ENCODE data around the gene TAGLN. TPM values are rescaled to one million over a fixed set of nuclear protein-coding genes. Genes with fewer than 3 reads are reported as not detected.

The TAGLN gene
- total RNA-seq, 2 experiments from 2014 or later = 8.4 to 9.5 TPM

DNA sequence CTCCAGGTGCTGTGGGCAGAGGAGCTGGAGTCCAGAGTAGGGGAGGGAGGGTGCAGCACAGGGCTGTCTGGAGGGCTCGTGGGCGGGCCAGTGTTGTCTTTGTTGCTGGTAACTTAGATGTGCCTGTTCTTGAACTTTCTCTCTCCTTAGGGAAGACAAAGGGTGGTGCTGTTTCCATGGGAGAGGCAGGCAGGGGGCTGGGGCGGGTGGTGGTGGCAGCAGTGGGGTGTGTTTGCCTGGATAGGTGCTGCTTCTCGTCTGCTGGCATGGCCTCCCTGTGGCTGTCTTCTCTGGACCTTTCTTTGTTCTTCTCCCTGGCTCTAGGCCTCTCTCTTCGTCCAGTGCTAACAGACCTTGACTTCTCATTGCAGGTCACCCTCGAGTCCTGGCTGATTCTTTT lies 12.2 kb upstream of the TAGLN start:
- Histone ChIP-seq H3K4me1 (ENCODE audit: insufficient read depth, low read length) (peaks cover 2% of the 10 kb centered on the region), H3K27me3 (ENCODE audit: control insufficient read depth in 1 of 2, insufficient read depth in 2 of 2, low read length in 2 of 2) (no peaks in the 10 kb centered on the region), H3K36me3 (ENCODE audit: insufficient read depth, low read length) (peaks cover 46% of the 10 kb centered on the region), H3K4me3 (ENCODE audit: low read length) (no peak overlapping the region), H3K9me3 (ENCODE audit: control insufficient read depth in 1 of 2, insufficient read depth in 1 of 2, low read length in 2 of 2) (no peaks in the 10 kb centered on the region), H3K27ac (ENCODE audit: low read depth in 1 of 2, low read length in 2 of 2) (no peak overlapping the region)
- intact Hi-C loops (cut with DNase I, micrococcal nuclease) = no loop called here
- ATAC-seq (ENCODE audit: poor library complexity) = no peak
- Mint-ChIP-seq H3K27me3 (no peaks in the 10 kb centered on the region), H3K4me1 (ENCODE audit: low read depth) (no peaks in the 10 kb centered on the region), H3K36me3 (ENCODE audit: low read depth) (peaks cover 32% of the 10 kb centered on the region), H3K27ac (no peak overlapping the region), H3K4me3 (no peak overlapping the region), H3K9me3 (no peaks in the 10 kb centered on the region)
- peak in 1 of 14 experiments; percentile 10 for DNase-seq
- TF ChIP-seq, protein P1, sequence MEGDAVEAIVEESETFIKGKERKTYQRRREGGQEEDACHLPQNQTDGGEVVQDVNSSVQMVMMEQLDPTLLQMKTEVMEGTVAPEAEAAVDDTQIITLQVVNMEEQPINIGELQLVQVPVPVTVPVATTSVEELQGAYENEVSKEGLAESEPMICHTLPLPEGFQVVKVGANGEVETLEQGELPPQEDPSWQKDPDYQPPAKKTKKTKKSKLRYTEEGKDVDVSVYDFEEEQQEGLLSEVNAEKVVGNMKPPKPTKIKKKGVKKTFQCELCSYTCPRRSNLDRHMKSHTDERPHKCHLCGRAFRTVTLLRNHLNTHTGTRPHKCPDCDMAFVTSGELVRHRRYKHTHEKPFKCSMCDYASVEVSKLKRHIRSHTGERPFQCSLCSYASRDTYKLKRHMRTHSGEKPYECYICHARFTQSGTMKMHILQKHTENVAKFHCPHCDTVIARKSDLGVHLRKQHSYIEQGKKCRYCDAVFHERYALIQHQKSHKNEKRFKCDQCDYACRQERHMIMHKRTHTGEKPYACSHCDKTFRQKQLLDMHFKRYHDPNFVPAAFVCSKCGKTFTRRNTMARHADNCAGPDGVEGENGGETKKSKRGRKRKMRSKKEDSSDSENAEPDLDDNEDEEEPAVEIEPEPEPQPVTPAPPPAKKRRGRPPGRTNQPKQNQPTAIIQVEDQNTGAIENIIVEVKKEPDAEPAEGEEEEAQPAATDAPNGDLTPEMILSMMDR (IDR thresholded peaks at IDR 0.05) = no peak
- POLR2A ChIA-PET = no interaction called here
- CTCF ChIA-PET = no interaction called here

DNA sequence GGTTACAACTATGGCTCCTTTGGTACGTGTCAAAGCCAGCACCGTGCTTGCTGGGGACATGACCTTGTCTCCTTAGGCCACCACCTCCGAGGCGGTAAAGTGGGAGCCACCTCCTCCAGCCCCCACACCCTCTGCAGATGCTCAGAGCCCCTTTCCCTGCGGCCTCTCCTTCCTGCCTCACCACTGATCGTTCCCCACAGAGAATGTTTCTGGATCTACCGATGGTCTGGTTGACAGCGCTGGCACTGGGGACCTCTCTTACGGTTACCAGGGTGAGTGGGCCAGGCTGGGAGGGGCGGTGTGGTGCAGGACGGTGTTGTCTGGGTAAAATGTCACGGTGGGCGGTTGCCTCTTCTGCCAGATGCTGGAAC lies 11.8 kb upstream of the TAGLN start:
- ATAC-seq (ENCODE audit: poor library complexity) (no peak), DNase-seq (no peak)
- no peak overlapping the region for H3K4me3 ChIP-seq (ENCODE audit: low read length)
- peaks cover 44% of the 10 kb centered on the region for H3K36me3 ChIP-seq (ENCODE audit: insufficient read depth, low read length)
- Mint-ChIP-seq H3K36me3 (ENCODE audit: low read depth) (peaks cover 32% of the 10 kb centered on the region), H3K27me3 (no peaks in the 10 kb centered on the region), H3K9me3 (no peaks in the 10 kb centered on the region), H3K4me3 (no peak overlapping the region), H3K27ac (no peak overlapping the region), H3K4me1 (ENCODE audit: low read depth) (no peaks in the 10 kb centered on the region)
- TF ChIP-seq, protein P1 (IDR thresholded peaks at IDR 0.05) = no peak
- no peak overlapping the region for H3K27ac ChIP-seq (ENCODE audit: low read depth in 1 of 2, low read length in 2 of 2)
- peaks cover 2% of the 10 kb centered on the region for H3K4me1 ChIP-seq (ENCODE audit: insufficient read depth, low read length)
- no peaks in the 10 kb centered on the region for H3K27me3 ChIP-seq (ENCODE audit: control insufficient read depth in 1 of 2, insufficient read depth in 2 of 2, low read length in 2 of 2)
- H3K9me3 ChIP-seq (ENCODE audit: control insufficient read depth in 1 of 2, insufficient read depth in 1 of 2, low read length in 2 of 2) = no peaks in the 10 kb centered on the region
- CTCF ChIA-PET = no interaction called here
- intact Hi-C loops (cut with DNase I, micrococcal nuclease) = no loop called here
- POLR2A ChIA-PET = no interaction called here

DNA sequence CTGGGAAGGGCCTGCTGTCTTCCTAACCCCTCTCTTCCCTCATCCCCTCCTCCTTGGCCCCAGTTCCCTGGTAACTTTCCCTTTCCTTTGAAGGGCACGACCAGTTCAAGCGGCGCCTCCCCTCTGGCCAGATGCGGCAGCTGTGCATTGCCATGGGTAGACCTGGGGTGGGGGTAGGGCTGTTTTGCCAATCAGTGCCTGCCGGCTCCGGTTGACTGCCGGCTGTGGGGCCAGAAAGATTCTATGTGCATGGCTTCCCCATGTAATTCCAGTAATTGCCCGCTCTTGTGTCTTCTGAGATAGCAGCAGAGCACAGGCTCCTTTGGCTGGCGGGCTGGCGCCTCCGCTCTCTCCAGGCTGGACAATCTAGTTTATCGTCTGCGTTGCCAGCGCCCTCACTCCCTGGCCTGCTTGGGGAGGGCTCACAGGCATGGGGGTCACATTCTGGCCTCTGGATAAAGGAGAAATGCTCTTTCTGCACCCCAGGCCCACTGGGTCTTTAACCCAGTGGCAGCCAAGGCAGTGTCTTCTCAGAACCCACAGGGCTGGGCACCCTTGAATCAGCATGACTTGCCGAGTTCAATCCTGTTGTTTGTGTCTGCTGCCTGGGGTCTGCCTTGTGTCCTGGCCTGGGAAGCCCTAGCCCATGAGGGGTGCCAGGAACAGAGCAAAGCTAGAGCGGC lies 11.2 kb upstream of the TAGLN start:
- DNase-seq = peak in 1 of 14 experiments; percentile 15
- Mint-ChIP-seq H3K36me3 (ENCODE audit: low read depth) (peaks cover 36% of the 10 kb centered on the region), H3K27me3 (no peaks in the 10 kb centered on the region), H3K4me1 (ENCODE audit: low read depth) (no peaks in the 10 kb centered on the region), H3K4me3 (no peak overlapping the region), H3K27ac (no peak overlapping the region), H3K9me3 (no peaks in the 10 kb centered on the region)
- H3K27me3 ChIP-seq (ENCODE audit: control insufficient read depth in 1 of 2, insufficient read depth in 2 of 2, low read length in 2 of 2) = no peaks in the 10 kb centered on the region
- peaks cover 2% of the 10 kb centered on the region for H3K4me1 ChIP-seq (ENCODE audit: insufficient read depth, low read length)
- no peaks in the 10 kb centered on the region for H3K9me3 ChIP-seq (ENCODE audit: control insufficient read depth in 1 of 2, insufficient read depth in 1 of 2, low read length in 2 of 2)
- intact Hi-C loops (cut with DNase I, micrococcal nuclease) = no loop called here
- TF ChIP-seq, protein P1 (IDR thresholded peaks at IDR 0.05) = no peak
- peaks cover 38% of the 10 kb centered on the region for H3K36me3 ChIP-seq (ENCODE audit: insufficient read depth, low read length)
- no peak overlapping the region for H3K4me3 ChIP-seq (ENCODE audit: low read length)
- POLR2A ChIA-PET = interaction anchor here (0.6 to 1.1 kb wide), 2 partner anchors 8 to 11 kb away, joined by 3 to 4 read pairs; partner anchors contain the start of gene TAGLN
- no peak overlapping the region for H3K27ac ChIP-seq (ENCODE audit: low read depth in 1 of 2, low read length in 2 of 2)
- ATAC-seq (ENCODE audit: poor library complexity) = no peak
- CTCF ChIA-PET = no interaction called here
